GM12873 (cell line): ENCODE measurements around the gene C7orf57.

Experiments
- TF ChIP-seq, protein P1 (sequence below): IDR thresholded peaks from 2 replicates; pipeline ENCODE4 v1.5.1; 2012; ENCODE audit warnings: low read depth, mild to moderate bottlenecking, moderate library complexity, low read length, control low read depth; ENCODE audit not compliant: insufficient read depth; ENCODE audit errors: missing control alignments

C7orf57 gene

DNA sequence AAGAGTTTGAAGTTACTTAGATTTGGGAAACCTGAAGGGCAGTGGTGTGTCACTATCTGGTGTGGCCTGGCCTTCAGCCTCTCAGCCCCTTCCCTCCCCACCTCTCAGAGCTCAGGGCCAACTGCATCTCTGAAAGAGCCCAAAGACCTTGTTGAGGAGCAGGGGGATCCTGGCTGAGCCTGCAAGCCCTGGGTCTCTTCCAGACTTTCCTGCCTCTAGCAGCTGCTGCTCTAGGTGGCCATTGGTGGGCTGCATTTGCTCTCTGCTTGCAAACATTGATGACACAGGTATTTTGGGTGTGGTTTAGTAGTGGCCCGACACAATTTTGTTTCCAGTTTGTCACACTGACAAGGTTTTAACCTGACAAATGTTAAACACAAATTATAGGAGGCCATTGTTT, 50.6 kb downstream of the C7orf57 start:
- TF ChIP-seq, protein P1, sequence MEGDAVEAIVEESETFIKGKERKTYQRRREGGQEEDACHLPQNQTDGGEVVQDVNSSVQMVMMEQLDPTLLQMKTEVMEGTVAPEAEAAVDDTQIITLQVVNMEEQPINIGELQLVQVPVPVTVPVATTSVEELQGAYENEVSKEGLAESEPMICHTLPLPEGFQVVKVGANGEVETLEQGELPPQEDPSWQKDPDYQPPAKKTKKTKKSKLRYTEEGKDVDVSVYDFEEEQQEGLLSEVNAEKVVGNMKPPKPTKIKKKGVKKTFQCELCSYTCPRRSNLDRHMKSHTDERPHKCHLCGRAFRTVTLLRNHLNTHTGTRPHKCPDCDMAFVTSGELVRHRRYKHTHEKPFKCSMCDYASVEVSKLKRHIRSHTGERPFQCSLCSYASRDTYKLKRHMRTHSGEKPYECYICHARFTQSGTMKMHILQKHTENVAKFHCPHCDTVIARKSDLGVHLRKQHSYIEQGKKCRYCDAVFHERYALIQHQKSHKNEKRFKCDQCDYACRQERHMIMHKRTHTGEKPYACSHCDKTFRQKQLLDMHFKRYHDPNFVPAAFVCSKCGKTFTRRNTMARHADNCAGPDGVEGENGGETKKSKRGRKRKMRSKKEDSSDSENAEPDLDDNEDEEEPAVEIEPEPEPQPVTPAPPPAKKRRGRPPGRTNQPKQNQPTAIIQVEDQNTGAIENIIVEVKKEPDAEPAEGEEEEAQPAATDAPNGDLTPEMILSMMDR = no peak

DNA sequence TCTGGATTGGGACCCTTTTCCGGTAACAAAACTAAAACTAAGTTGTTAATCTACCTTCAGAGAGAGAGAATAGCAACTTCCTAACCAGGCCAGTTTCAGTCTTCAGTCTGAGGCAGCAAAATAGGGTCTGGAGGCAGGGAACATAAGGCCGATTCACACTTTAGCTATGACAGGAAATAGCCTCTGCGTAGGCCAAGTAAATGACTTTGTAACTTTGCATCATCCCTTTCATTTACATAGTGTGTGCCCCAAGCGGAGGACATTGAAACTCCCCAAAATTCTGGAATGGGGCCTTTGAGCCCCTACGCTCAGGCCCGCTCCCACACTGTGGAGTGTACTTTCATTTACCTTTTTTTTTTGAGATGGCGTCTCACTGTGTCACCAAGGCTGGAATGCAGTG, 52.0 kb downstream of the C7orf57 start:
- TF ChIP-seq, protein P1 = peak; percentile 20

DNA sequence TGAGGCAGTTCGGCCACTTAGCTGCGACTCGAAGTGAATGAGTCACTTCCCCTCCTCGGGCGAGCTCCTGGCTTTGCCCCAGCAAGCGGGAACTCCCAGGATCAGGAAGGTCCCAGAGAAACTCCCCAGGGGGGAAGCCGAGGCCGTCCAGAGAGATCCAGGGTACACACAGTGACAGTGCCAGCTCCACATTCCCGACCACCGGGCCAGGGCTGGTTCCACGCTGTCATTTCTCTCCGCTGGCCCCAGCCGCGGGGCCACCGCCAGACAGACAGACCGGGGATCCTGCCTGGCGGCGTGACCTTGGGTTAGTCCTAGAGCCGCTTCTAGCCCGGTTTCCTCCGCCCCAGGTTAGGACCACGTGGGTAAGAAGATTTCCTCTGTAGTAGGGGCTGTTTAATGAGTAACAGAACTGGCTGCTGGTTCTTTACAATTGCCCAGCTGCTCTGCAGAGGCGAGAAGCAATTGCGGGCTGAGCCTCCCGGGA, 53.3 kb downstream of the C7orf57 start:
- TF ChIP-seq, protein P1 = no peak

DNA sequence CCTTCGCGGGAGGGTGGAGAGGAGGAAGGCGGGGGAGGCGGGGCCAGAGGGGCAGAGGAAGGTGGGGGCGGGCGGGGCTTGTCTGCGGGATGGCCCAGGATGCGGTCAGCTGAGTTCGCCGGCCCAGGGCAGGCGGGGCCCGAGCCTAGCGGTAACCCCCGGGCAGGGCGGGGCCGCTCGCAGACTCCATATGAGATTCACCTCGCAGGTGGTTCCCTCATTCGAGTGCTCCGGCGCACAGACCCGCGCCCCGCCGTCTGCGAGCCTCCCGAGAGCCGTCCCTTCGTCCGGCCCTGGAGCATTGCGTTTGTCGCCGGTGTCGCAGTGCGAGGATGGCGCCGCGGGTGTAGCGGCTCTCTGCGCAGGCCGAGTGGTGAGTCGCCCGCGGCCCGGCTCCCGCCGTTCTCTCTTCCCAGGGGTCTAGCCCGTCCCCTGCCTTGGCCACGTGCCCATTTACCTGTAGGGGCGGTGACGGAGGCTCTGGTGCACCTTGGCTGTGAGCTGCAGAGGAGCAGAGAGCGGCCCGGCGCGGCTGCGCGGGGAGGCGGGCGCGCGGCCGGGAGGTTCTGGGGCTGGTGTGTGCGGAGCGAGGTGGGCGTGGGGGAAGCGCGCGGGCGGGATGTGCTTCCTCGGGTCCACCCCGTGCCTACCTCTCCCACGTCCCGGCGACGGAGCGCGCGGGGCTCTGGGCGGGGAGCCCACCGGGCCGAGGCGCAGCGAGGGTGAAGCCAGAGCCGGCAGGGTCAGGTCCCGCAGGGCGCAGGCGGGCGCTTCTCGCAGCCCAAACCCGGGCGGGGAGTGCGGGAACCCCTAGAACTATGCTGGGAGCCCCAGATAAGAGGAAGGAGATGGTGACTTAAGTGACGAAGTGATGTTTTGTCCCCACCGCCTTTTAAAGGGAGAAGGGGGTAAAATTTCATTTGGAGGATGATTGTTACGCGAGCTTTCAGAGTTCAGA, 54.0 kb downstream of the C7orf57 start, which contains the start of gene UPP1:
UPP1 (plus strand) TSS at position 220 of the 958 bp plus-strand sequence. CDS start 5,519 bp downstream, outside the sequence.
- TF ChIP-seq, protein P1 = no peak

- TF ChIP-seq, protein P1 = no peak
These were observed 54.9 kb downstream of the C7orf57 start for GRCh38 chr7:48090095-48090805.

GRCh38 chr7:48091506-48092433, 56.4 kb downstream of the C7orf57 start:
- TF ChIP-seq, protein P1 = no peak
